Eye (tissue), 1 donor: ENCODE measurements around the gene SPDYE17.
"Not testable (repeated sequence)": the region's sequence is repeated elsewhere in the genome, so short reads cannot be mapped to it uniquely, and the experiment has no call there.

Source experiments
- DNase-seq: peaks from one replicate; pipeline ENCODE4 v3.0.0-alpha.2; 2015

SPDYE17 gene

DNA sequence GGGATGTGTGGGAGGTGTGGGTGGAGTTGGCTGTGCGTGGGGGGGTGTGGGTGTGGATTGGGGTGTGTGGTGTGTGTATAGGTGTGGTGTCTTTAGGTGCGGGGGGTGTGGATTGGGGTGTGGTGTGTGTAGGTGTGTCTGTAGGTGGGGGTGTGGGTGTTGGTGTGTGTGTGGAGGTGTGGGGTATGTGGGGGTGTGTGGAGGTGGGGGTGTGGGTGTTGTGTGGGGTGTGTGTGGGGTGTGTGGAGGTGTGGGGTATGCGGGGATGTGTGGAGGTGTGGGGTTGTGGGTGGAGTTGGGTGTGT lies 33.9 kb downstream of the SPDYE17 start:
- DNase-seq, result no peak

- DNase-seq, result no peak
These were observed 34.5 kb downstream of the SPDYE17 start for GRCh38 chr7:76997381-76998284.

DNA sequence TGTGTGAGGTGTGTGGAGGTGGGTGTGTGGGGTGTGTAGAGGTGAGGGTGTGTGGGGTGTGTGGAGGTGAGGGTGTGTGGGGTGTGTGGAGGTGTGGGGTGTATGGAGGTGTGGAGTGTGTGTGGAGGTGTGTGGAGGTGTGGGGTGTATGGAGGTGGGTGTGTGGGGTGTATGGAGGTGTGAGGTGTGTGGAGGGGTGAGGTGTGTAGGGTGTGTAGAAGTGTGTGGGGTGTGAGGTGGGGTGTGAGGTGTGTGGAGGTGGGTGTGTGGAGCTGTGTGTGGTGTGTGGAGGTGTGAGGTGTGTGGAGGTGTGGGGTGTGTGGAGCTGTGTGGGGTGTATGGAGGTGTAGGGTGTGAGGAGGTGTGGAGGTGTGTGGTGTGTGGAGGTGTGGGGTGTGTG lies 35.2 kb downstream of the SPDYE17 start:
- not testable (repeated sequence) for DNase-seq

GRCh38 chr7:76994286-76994685 lies 37.9 kb downstream of the SPDYE17 start:
- DNase-seq, result not testable (repeated sequence)

- DNase-seq, result not testable (repeated sequence)
These were observed 38.3 kb downstream of the SPDYE17 start for GRCh38 chr7:76993831-76994230.

DNA sequence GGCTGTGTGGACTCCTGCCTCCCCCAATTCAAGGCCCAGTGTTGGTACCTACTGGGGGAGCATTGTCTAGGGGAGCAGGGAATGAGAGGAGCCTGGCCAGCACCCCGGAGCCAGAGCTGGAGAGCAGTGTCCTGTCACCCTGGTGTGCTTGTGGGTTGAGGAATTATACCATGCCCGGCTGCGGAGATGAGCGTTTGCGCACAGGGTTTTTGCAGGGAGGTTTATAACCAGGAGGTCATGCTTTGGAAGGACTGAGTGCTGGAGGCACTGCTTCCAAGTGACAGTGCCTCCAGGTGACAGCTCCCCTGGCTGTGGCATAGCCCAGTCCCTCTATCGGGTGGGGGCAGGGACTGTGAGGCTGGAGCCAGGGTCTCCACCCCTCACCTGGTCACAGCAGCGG lies 39.3 kb downstream of the SPDYE17 start:
- DNase-seq, result not testable (repeated sequence)

DNA sequence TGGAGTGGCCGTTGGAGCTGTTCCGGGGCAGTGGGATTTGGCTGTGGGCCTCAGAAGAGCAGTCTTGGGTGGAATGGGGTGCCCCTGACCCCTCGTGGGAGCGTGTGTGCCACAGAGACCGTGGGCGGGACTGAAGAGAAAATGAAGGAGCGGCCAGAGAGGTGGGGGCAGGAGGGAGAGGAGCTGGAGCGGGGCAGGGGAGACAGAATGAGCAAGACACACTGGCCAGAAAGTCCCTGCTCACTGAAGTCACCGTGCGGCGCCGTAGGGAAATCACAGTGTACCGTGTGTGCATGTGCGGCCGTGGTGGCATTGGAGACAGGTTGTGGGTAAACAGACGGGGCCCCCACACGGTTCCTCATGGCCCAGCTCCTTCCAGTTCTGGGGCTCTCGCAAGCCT lies 40.0 kb downstream of the SPDYE17 start:
- not testable (repeated sequence) for DNase-seq

- DNase-seq, result not testable (repeated sequence)
These were observed 42.0 kb downstream of the SPDYE17 start for GRCh38 chr7:76990202-76990601.

DNA sequence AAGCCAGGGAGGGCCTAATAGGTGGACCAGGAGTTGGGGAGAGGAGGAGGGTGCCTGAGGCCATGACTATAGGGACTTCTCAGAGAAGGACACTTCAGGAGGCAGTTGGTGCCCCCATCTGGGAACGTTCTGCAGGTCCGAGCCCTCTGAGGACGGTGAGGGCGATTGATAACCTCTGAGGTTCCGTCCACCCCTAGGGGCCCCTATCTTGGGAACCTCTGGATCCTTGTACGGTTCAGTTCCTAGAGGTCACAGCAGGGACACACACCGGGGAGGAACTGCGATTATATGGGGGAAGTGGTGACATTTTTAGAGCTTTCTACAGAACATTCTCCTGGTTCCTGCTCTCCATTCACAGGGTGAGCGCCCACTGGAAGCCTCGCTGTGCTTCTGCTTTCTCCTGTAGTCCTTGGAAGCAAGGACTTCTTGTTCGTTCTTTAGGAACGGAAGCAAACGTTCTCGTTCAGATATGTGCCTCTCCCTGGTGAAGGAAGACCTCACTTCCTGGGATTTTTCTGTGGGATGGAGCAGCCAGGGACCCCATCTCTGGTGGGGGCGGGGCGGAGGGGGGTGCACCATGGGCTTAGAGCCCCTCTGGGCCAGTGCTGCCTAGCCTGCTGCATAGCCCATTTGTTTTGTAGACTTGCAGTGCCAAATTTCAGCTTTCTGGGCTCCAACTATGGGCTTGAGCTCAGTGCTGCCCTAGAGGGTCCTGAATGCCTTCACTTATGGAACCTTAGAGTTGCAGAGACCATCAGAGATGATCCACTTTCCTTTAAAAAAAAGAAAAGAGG lies 46.0 kb downstream of the SPDYE17 start:
- not testable (repeated sequence) for DNase-seq

- DNase-seq, result not testable (repeated sequence)
These were observed 47.4 kb downstream of the SPDYE17 start for GRCh38 chr7:76984784-76985136.

GRCh38 chr7:76983937-76984783 lies 48.0 kb downstream of the SPDYE17 start:
- DNase-seq, result not testable (repeated sequence)

DNA sequence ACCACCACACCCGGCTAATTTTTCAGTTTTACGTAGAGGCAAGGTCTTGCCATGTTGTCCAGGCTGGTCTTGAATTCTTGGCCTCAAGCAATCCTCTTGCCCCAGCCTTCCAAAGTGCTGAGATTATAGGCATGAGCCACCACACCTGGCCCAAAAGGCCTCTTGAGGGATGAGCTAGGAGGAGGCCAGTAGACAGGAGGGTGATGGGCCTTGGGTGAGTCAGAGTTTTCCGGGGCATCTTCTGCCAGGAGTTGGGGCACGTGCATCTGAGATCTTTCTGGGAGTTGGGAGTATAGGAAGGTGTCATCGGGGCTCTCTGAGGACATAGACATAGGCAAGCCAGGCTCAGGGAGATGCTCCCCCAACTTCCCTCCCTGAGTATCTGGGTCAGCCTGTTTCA lies 48.8 kb downstream of the SPDYE17 start:
- not testable (repeated sequence) for DNase-seq

GRCh38 chr7:76982501-76982900 lies 49.7 kb downstream of the SPDYE17 start:
- DNase-seq, result not testable (repeated sequence)

GRCh38 chr7:76981187-76981970 lies 50.8 kb downstream of the SPDYE17 start:
- not testable (repeated sequence) for DNase-seq

GRCh38 chr7:76980576-76980975 lies 51.6 kb downstream of the SPDYE17 start:
- DNase-seq, result not testable (repeated sequence)

GRCh38 chr7:76977761-76978367 lies 54.3 kb downstream of the SPDYE17 start:
- DNase-seq, result not testable (repeated sequence)

GRCh38 chr7:76974793-76975579 lies 57.2 kb downstream of the SPDYE17 start:
- DNase-seq, result not testable (repeated sequence)

DNA sequence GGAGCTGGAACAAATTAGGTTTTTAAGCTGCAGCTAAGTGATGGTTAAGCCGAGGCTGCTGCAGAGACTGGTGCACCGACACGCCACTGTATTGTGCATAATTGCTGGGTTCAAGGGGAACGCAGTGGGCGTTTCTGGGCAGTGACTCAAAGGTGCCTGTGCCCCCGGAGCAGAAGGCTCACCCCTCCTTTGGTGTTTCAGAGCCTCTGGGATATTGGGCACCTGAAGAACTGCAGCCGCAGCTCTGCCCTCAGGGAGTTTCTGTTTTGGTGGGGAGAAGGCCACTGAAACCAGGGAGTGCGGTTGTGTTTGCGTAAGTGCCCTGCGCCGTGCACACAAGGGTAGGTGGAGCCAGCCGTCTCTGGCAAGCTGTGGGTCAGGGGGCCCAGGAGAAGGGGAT lies 57.8 kb downstream of the SPDYE17 start:
- DNase-seq, result not testable (repeated sequence)

DNA sequence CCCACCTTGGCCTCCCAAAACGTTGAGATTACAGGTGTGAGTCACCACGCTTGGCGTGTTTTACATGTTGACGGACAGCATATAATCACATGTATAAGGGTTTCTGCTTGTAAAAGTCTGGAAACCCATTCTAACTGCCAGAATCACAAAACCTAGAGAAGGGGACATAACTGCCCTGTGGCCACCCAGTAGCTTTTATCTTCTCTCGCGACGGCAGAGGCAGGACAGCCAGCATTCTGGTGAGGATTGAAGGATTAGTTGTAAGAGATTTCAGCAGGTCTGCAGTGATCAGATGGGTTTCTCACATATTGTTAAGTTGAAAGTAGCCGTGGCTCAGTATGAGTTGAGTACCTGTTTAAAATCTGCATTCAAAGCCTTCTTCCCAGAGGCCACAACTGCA lies 59.8 kb downstream of the SPDYE17 start:
- not testable (repeated sequence) for DNase-seq
